LNCaP clone FGC (cell line): ENCODE data around the gene DAP.

Experiments used
- DNase-seq: peaks from one replicate; pipeline ENCODE4 v3.0.0-alpha.2; 2011; ENCODE audit warnings: low read depth
- H3K4me3 ChIP-seq: 2 replicates; pipeline ENCODE4 v1.5.1; 2011; ENCODE audit warnings: mild to moderate bottlenecking, low read depth, low read length, control low read depth
- CTCF ChIP-seq: IDR thresholded peaks from 2 replicates; pipeline ENCODE4 v1.5.1; 2012; ENCODE audit warnings: mild to moderate bottlenecking; ENCODE audit not compliant: control insufficient read depth, insufficient read depth; ENCODE audit errors: extremely low read depth

The DAP gene

GRCh38 chr5:10655161-10655971, 105.7 kb downstream of the DAP start:
- H3K4me3 ChIP-seq = no peak overlapping the region
- TF ChIP-seq CTCF = no peak
- no peak for DNase-seq

- no peak for DNase-seq
- TF ChIP-seq CTCF = no peak
- no peak overlapping the region for H3K4me3 ChIP-seq
Measured at GRCh38 chr5:10654566-10654965, 106.5 kb downstream of the DAP start.

DNA sequence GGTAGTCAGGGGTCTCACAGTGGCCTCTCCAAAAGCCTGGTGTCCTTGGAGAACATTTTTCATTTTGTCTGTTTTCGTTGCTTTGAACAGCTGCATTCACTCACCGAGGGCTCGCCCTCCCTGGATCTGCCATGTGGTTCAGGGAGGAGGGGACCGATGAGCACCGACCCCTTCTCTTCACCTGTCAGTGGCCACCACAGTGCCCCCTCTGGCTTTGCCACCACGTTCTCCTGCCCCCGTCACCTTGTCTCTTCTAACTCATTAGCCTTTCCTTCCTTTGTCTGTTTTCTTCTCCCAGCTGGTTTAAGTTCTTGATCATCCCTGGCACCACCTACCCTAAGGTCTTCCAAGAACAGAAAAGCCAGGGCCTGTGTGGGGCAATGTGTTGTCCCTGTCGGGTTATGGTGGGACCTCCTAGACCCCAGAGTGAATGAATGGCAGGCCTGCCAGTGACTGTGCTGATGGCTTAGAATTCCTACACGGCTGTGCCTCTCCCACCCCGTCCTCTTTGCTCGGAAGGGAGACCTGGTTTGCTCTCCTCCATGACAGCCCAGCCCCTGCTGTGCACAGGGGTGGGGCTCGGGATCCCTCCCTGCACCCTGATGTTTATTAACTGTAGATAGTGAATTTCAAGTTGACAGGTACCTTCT, 107.2 kb downstream of the DAP start:
- no peak for TF ChIP-seq CTCF
- DNase-seq = no peak
- no peak overlapping the region for H3K4me3 ChIP-seq

DNA sequence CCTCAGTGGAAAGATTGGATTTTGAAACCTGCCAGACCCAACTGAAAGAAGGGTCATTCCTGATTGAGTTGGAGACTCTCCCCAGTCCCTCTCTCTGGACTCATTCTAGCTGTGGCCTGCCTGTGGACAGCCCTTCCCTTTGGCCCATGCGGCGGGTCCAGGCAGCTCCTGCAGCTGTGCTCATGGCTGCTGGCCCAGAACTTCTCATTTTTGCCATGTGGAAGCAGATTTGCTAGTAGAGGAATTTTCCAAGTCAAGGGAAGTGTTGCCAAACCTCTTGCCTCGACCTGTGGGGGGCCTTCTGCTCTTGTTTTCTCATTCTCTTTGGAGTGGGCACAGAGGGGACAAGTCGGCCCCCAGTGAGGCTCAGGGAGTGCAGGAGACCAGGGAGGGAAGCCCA, 108.0 kb downstream of the DAP start:
- DNase-seq = no peak
- no peak overlapping the region for H3K4me3 ChIP-seq
- TF ChIP-seq CTCF = no peak

DNA sequence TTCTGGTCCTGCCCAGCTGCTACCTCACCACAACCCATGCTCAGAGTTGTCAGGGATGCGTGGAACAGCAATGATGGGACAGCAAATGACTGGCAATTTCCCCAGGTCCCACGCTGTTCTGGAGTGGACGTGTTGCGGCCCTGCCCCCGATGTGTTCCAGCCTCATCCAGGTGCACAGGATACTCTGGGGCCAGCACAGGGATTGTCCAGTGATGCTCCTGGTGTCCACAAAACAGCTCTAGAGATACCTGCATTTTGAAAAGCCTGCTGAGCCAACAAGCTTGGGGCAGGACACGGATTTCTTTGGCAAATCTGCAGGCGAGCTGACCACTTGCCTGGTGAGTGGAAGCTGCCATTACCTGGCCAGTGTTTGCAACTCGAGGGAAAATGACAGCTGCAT, 108.4 kb downstream of the DAP start:
- DNase-seq = no peak
- no peak overlapping the region for H3K4me3 ChIP-seq
- TF ChIP-seq CTCF = no peak

DNA sequence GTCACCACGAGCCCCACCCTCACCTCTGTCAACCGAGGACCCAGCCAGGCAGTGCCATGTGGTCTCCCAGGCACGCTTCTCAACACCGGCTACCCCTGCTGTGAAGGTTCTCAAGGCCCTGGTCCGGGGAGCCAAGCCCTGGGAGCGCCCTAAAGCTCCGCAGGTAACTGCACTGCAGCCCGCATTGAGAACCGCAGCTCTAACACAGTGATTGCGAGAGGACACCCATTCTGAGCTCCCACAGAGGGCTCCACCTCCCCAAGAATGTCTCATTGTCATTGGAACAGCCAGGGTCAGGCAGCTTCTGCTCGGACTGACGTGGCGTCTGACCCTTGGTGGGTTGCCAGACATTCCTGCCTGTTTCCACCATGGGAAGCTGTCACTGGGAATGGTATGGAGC, 108.9 kb downstream of the DAP start:
- H3K4me3 ChIP-seq = no peak overlapping the region
- no peak for DNase-seq
- TF ChIP-seq CTCF = no peak
